ENCODE results near the gene FZD4.

- TF ChIP-seq EZH2phosphoT487 (IDR thresholded peaks at IDR 0.05; ENCODE audit: low read depth, severe bottlenecking, unreplicated experiment) (no peak), CTCF (IDR thresholded peaks at IDR 0.05; ENCODE audit: poor library complexity) (no peak), EZH2 (IDR thresholded peaks at IDR 0.05; ENCODE audit: borderline replicate concordance) (no peak)
These were observed 13.2 kb downstream of the FZD4 start for GRCh38 chr11:86941871-86942599.
